NCI-H1092 (cell line): ENCODE measurements around the gene MC1R.
"Not testable (repeated sequence)": the region's sequence is repeated elsewhere in the genome, so short reads cannot be mapped to it uniquely, and the experiment has no call there.

Experiments
- DNase-seq: peaks from one replicate; lab custom pipeline; 2025; lab: John Stamatoyannopoulos, UW

MC1R gene

GRCh38 chr16:89962754-89963498 lies 44.3 kb downstream of the MC1R start:
- no peak for DNase-seq

GRCh38 chr16:89964201-89964600 lies 45.5 kb downstream of the MC1R start:
- DNase-seq: no peak

- no peak for DNase-seq
These were observed 47.0 kb downstream of the MC1R start for GRCh38 chr16:89965447-89966225.

- no peak for DNase-seq
These were observed 48.1 kb downstream of the MC1R start for GRCh38 chr16:89966756-89967155.

GRCh38 chr16:89967436-89967835 lies 48.8 kb downstream of the MC1R start:
- DNase-seq: not testable (repeated sequence)

GRCh38 chr16:89968074-89968473 lies 49.4 kb downstream of the MC1R start:
- not testable (repeated sequence) for DNase-seq

GRCh38 chr16:89969741-89970410 lies 51.2 kb downstream of the MC1R start:
- DNase-seq: no peak
